PC-9 (cell line): ENCODE results near the gene RALGAPA2.

Experiments used
- EZH2 ChIP-seq: fragments of 200-600 bp; sonication (generic); IDR thresholded peaks from 2 replicates; pipeline ENCODE4 v1.8.0; 2017; ENCODE audit warnings: antibody characterized with exemption, low read depth
- TF ChIP-seq, protein P1 (sequence below): fragments of 200-600 bp; sonication (generic); conservative IDR thresholded peaks from 2 replicates; pipeline ENCODE4 v1.6.1; 2017; ENCODE audit warnings: mixed run types, antibody characterized with exemption, mild to moderate bottlenecking, moderate library complexity

DNA sequence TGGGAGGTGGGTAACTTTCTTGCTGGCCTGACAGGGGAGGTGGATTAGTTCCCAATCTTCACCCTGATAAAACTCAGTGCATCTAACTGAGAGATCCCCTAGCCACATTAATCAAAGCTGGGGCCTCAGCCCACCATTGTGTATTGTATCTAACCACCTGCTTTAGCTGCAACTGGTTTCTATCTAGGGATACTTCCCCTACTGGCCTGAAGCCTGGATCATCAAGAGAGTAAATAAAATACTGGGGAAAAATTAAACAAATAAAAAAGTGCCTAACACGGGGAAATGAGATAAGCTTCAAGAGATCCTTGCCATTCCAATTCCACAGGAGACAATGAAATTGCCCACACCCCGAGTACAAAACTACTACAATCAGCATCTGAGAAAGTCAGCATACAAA is 195.1 kb downstream of the RALGAPA2 start:
- TF ChIP-seq, protein P1, sequence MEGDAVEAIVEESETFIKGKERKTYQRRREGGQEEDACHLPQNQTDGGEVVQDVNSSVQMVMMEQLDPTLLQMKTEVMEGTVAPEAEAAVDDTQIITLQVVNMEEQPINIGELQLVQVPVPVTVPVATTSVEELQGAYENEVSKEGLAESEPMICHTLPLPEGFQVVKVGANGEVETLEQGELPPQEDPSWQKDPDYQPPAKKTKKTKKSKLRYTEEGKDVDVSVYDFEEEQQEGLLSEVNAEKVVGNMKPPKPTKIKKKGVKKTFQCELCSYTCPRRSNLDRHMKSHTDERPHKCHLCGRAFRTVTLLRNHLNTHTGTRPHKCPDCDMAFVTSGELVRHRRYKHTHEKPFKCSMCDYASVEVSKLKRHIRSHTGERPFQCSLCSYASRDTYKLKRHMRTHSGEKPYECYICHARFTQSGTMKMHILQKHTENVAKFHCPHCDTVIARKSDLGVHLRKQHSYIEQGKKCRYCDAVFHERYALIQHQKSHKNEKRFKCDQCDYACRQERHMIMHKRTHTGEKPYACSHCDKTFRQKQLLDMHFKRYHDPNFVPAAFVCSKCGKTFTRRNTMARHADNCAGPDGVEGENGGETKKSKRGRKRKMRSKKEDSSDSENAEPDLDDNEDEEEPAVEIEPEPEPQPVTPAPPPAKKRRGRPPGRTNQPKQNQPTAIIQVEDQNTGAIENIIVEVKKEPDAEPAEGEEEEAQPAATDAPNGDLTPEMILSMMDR = no peak
- no peak for TF ChIP-seq EZH2
